Measurements from ENCODE around the gene SIRPB2. TPM values are rescaled to one million over a fixed set of nuclear protein-coding genes. Genes with fewer than 3 reads are reported as not detected.

Gene SIRPB2
- polyA plus RNA-seq, 1 experiment: not detected

GRCh38 chr20:1535420-1536175 is 44.4 kb upstream of the SIRPB2 start:
- CTCF ChIA-PET: no interaction called here

DNA sequence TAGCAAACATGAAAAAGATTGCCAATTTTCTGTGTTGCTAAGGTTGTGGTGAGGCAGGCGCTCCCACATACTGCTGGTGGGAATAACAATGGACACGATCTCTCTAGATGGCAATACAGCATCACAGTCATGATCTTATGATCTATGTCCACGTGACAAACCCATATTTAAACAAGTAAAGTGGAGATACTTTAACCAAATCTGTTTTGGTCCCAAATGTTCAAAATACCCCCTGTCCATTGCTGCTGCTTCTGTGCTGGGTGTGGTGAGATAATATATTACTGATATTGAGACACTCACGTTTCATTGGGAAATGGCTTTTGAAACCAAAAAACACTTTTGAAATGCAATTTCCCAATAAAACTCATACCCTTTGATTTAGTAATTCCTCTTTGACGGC is 43.3 kb upstream of the SIRPB2 start:
- CTCF ChIA-PET: interaction anchor here (1.2 kb wide), 1 partner anchor 219 kb away, joined by 3 read pairs; no protein-coding TSS in a partner anchor
- TF ChIP-seq CTCF (IDR thresholded peaks at IDR 0.05; ENCODE audit: insufficient read depth, low read depth, low read length): no peak
- no peaks in the 10 kb centered on the region for H3K36me3 ChIP-seq (ENCODE audit: control insufficient read depth, insufficient read depth, low read length)
- H3K4me3 ChIP-seq (ENCODE audit: low read depth, low read length): no peak overlapping the region
- DNase-seq (ENCODE audit: low read depth): no peak
- POLR2A ChIA-PET: no interaction called here
- H3K27me3 ChIP-seq (ENCODE audit: control insufficient read depth, insufficient read depth, low read length): peaks cover 6% of the 10 kb centered on the region

More at GRCh38 chr20:1535420-1536175, 44.4 kb upstream of the SIRPB2 start:
- POLR2A ChIA-PET: no interaction called here
- DNase-seq (ENCODE audit: low read depth): no peak
- no peak for TF ChIP-seq CTCF (IDR thresholded peaks at IDR 0.05; ENCODE audit: insufficient read depth, low read depth, low read length)
- Histone ChIP-seq H3K36me3 (ENCODE audit: control insufficient read depth, insufficient read depth, low read length) (no peaks in the 10 kb centered on the region), H3K27me3 (ENCODE audit: control insufficient read depth, insufficient read depth, low read length) (peaks cover 6% of the 10 kb centered on the region), H3K4me3 (ENCODE audit: low read depth, low read length) (no peak overlapping the region)

- CTCF ChIA-PET: no interaction called here
- H3K4me3 ChIP-seq (ENCODE audit: low read depth, low read length): no peak overlapping the region
Measured at GRCh38 chr20:1533059-1533458, 41.8 kb upstream of the SIRPB2 start.

GRCh38 chr20:1528811-1529210 is 37.6 kb upstream of the SIRPB2 start:
- no peak for DNase-seq (ENCODE audit: low read depth)
- CTCF ChIA-PET: interaction anchor here (1.7 kb wide), 1 partner anchor 25 kb away, joined by 6 read pairs; no protein-coding TSS in a partner anchor

More at GRCh38 chr20:1533059-1533458, 41.8 kb upstream of the SIRPB2 start:
- POLR2A ChIA-PET: no interaction called here
- TF ChIP-seq CTCF (IDR thresholded peaks at IDR 0.05; ENCODE audit: insufficient read depth, low read depth, low read length): no peak
- no peak for DNase-seq (ENCODE audit: low read depth)
- H3K27me3 ChIP-seq (ENCODE audit: control insufficient read depth, insufficient read depth, low read length): peaks cover 6% of the 10 kb centered on the region
- H3K36me3 ChIP-seq (ENCODE audit: control insufficient read depth, insufficient read depth, low read length): no peaks in the 10 kb centered on the region

More at GRCh38 chr20:1528811-1529210, 37.6 kb upstream of the SIRPB2 start:
- Histone ChIP-seq H3K27me3 (ENCODE audit: control insufficient read depth, insufficient read depth, low read length) (peaks cover 6% of the 10 kb centered on the region; the same call in 1 of the 2 replicates), H3K36me3 (ENCODE audit: control insufficient read depth, insufficient read depth, low read length) (no peaks in the 10 kb centered on the region), H3K4me3 (ENCODE audit: low read depth, low read length) (no peak overlapping the region)
- TF ChIP-seq CTCF (IDR thresholded peaks at IDR 0.05; ENCODE audit: insufficient read depth, low read depth, low read length): no peak
- POLR2A ChIA-PET: no interaction called here

Measured in BJ (cell line).